NCI-H1694 treated with DMSO at 0.1 percent for 48 hours (cell line): Measurements from ENCODE around the gene SLC7A6OS.

Source experiments
- DNase-seq: peaks from one replicate; lab custom pipeline; 2025; lab: John Stamatoyannopoulos, UW

Gene SLC7A6OS

DNA sequence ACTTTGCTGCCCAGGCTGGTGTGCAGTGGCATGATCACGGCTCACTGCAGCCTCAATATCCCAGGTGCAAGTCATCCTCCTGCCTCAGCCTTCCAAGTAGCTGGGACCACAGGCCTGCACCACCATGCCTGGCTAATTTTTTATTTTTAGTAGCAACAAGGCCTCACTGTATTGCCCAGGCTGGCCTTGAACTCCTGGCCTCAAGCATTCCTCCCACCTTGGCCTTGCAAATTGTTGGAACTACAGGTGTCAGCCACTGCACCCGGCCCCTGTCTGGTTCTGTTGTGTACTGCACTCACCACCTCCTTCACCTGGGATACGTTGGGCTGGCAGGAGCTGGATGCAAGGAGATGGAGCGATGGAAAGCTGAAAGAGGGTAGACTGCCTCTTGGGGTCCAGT is 57.0 kb downstream of the SLC7A6OS start:
- DNase-seq: no peak

DNA sequence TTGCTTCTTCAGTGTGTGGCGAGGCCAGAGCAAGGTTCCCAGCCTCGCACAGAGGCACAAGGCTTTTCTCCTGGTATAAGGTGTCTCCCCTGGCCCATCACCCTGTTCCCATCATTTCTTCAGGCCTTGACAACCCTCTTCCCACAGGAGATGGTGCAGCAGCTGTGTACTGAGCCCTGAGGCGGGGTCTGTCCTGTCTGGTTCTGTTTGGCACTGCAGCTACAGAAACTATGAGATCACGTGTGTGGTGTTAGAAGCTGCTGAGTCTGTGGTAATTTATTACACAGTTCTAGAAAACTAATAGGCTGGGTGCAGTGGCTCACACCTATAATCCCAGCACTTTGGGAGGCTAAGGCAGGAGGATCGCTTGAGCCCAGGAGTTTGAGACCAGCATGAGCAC is 58.4 kb downstream of the SLC7A6OS start:
- no peak for DNase-seq

DNA sequence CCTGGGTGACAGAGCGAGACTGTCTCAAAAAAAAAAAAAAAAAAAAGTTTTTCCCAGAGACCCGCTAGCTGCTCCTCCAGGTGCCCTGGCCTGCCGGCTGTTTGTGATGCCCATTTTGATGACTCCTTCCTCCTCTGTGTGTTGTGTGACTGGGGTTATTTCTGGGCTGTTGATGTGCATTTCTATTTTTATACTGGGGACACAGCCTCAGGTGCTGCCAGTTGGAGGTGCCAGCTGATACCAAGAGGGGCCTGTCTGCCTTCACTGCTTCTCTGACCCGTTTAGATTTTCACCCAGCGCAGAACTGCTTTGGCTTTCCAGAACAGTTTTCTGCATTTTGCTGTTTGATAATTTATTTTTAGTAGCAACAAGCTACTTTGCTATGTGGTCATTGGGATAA is 58.9 kb downstream of the SLC7A6OS start:
- DNase-seq: no peak

DNA sequence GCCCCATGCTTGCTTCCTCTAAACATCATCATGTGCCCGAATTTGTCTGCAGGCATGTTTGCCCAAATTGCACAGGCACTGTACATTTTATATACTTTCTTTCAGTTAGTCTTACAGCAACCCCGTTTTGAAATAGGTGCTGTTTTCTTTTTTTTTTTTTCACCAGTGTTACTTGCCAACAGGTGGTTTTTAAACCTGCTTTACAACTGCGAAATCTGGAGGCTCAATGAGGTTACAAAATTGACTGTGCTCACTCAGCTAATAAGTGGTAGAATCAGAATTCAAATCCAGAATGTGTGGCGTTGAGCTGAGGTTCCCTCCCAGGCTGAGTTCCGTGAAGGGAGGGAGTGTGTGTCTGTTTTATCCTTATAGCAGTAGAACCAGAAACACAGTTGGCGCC is 59.8 kb downstream of the SLC7A6OS start:
- no peak for DNase-seq

DNA sequence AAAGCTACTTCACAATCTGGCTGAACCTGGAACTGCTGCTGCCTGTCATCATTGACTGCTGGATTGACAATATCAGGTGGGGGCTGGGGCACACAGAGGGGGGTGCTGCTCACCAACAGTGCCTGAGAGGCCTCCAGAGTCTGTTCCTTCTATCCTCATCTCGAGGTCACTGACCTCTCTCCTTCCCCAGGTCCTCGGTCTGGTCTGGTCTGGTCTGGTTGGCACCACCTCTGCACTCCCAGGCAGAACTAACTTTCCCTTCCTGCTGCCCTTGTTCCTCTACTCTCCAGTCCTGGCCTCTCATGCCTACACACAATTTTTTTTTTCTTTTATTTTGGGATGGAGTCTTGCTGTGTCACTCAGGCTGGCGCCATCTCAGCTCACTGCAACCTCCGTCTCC is 61.4 kb downstream of the SLC7A6OS start:
- no peak for DNase-seq
